Activated CD8-positive, alpha-beta T cell treated with anti-CD3 and anti-CD28 coated beads, Interleukin-2, amount 10 ng/mL, durations not matched to agents 7 days and 5 days (primary cell): ENCODE data around the gene MYH15. TPM values are rescaled to one million over a fixed set of nuclear protein-coding genes. Genes with fewer than 3 reads are reported as not detected.

Source experiments
- ATAC-seq: fragments of 150-1000 bp; cut with Tn5 transposase; one replicate; pipeline ENCODE4 v1.10.0; 2021; ENCODE audit warnings: moderate library complexity
- CTCF ChIA-PET: fragments of 350-600 bp; sonication (Branson Sonifier 250); formaldehyde crosslinking; loops from one replicate; lab custom pipeline; 2021; ENCODE audit warnings: antibody characterized with exemption; lab: Charles Lee
- POLR2A ChIA-PET: fragments of 350-600 bp; sonication (Branson Sonifier 250); formaldehyde crosslinking; loops from one replicate; lab custom pipeline; 2021; ENCODE audit warnings: antibody characterized with exemption; lab: Charles Lee
- DNase-seq: peaks from one replicate; pipeline ENCODE4 v3.0.0-alpha.2; 2020
- H3K27ac Mint-ChIP-seq: one replicate; pipeline ENCODE4 v1.8.0; 2021; ENCODE audit warnings: mild to moderate bottlenecking, mixed read lengths
- H3K27me3 Mint-ChIP-seq: one replicate; pipeline ENCODE4 v1.8.0; 2021; ENCODE audit warnings: low read depth, mixed read lengths
- H3K36me3 Mint-ChIP-seq: one replicate; pipeline ENCODE4 v1.8.0; 2021; ENCODE audit warnings: low read depth, mixed read lengths
- H3K4me1 Mint-ChIP-seq: one replicate; pipeline ENCODE4 v1.8.0; 2021; ENCODE audit warnings: low read depth, mixed read lengths
- H3K4me3 Mint-ChIP-seq: one replicate; pipeline ENCODE4 v1.8.0; 2021; ENCODE audit warnings: mild to moderate bottlenecking, mixed read lengths
- H3K9me3 Mint-ChIP-seq: one replicate; pipeline ENCODE4 v1.8.0; 2022; ENCODE audit warnings: mixed read lengths; ENCODE audit not compliant: insufficient read depth
- total RNA-seq, 2 experiments: library from RNA; stranded (reverse); gene quantifications; one replicate each; pipeline ENCODE4 v1.2.3, GENCODE V29; 2021

MYH15 gene
- total RNA-seq, 2 experiments from 2014 or later: 0.13 to 0.21 TPM

- ATAC-seq (no peak), DNase-seq (no peak)
- no peak overlapping the region for H3K4me3 Mint-ChIP-seq
- ChIA-PET CTCF (interaction anchor here (1.2 kb wide), 1 partner anchor 65 kb away, joined by 5 read pairs; no protein-coding TSS in a partner anchor), POLR2A (no interaction called here)
- H3K27me3 Mint-ChIP-seq: peaks cover 5% of the 10 kb centered on the region
- no peak overlapping the region for H3K27ac Mint-ChIP-seq
- peaks cover 4% of the 10 kb centered on the region for H3K4me1 Mint-ChIP-seq
- no peaks in the 10 kb centered on the region for H3K36me3 Mint-ChIP-seq
- no peaks in the 10 kb centered on the region for H3K9me3 Mint-ChIP-seq
These were observed 98.2 kb downstream of the MYH15 start for GRCh38 chr3:108412121-108412750.

- no peak overlapping the region for H3K27ac Mint-ChIP-seq
- peaks cover 5% of the 10 kb centered on the region for H3K27me3 Mint-ChIP-seq
- peaks cover 14% of the 10 kb centered on the region for H3K4me1 Mint-ChIP-seq
- H3K36me3 Mint-ChIP-seq: no peaks in the 10 kb centered on the region
- ChIA-PET CTCF (interaction anchor here (2.0 kb wide), 1 partner anchor 257 kb away, joined by 9 read pairs; no protein-coding TSS in a partner anchor), POLR2A (no interaction called here)
- no peak overlapping the region for H3K4me3 Mint-ChIP-seq
- H3K9me3 Mint-ChIP-seq: no peaks in the 10 kb centered on the region
- DNase-seq (no peak), ATAC-seq (no peak)
These were observed 99.8 kb downstream of the MYH15 start for GRCh38 chr3:108410531-108410984.

GRCh38 chr3:108409800-108410178 is 100.6 kb downstream of the MYH15 start:
- no peak overlapping the region for H3K27ac Mint-ChIP-seq
- H3K27me3 Mint-ChIP-seq: peaks cover 5% of the 10 kb centered on the region
- ChIA-PET CTCF (interaction anchor here (1.0 to 2.0 kb wide), 5 partner anchors 8 to 482 kb away, joined by 3 to 9 read pairs (median 4); no protein-coding TSS in a partner anchor), POLR2A (no interaction called here)
- H3K4me1 Mint-ChIP-seq: peaks cover 14% of the 10 kb centered on the region
- no peaks in the 10 kb centered on the region for H3K9me3 Mint-ChIP-seq
- DNase-seq (no peak), ATAC-seq (no peak)
- H3K36me3 Mint-ChIP-seq: no peaks in the 10 kb centered on the region
- H3K4me3 Mint-ChIP-seq: no peak overlapping the region

GRCh38 chr3:108408883-108409799 is 101.3 kb downstream of the MYH15 start:
- Mint-ChIP-seq H3K4me3 (no peak overlapping the region), H3K27ac (no peak overlapping the region)
- CTCF ChIA-PET: interaction anchor here (1.0 to 2.0 kb wide), 5 partner anchors 9 to 481 kb away, joined by 3 to 9 read pairs (median 4); no protein-coding TSS in a partner anchor

GRCh38 chr3:108407886-108408285 is 102.5 kb downstream of the MYH15 start:
- no peak overlapping the region for H3K27ac Mint-ChIP-seq
- ChIA-PET POLR2A (no interaction called here), CTCF (interaction anchor here (0.6 to 1.4 kb wide), 9 partner anchors 20 to 334 kb away, joined by 3 read pairs; no protein-coding TSS in a partner anchor)
- ATAC-seq (no peak), DNase-seq (no peak)
- H3K4me1 Mint-ChIP-seq: peaks cover 13% of the 10 kb centered on the region
- H3K9me3 Mint-ChIP-seq: no peaks in the 10 kb centered on the region
- peaks cover under 1% of the 10 kb centered on the region for H3K27me3 Mint-ChIP-seq
- H3K36me3 Mint-ChIP-seq: no peaks in the 10 kb centered on the region
- H3K4me3 Mint-ChIP-seq: no peak overlapping the region

More at GRCh38 chr3:108408883-108409799, 101.3 kb downstream of the MYH15 start:
- Mint-ChIP-seq H3K4me1 (peaks cover 14% of the 10 kb centered on the region), H3K27me3 (peaks cover 5% of the 10 kb centered on the region), H3K36me3 (no peaks in the 10 kb centered on the region), H3K9me3 (no peaks in the 10 kb centered on the region)
- POLR2A ChIA-PET: no interaction called here
- DNase-seq (no peak), ATAC-seq (no peak)

- Mint-ChIP-seq H3K27me3 (no peaks in the 10 kb centered on the region), H3K27ac (no peak overlapping the region), H3K4me3 (no peak overlapping the region), H3K4me1 (peaks cover 12% of the 10 kb centered on the region), H3K9me3 (no peaks in the 10 kb centered on the region), H3K36me3 (no peaks in the 10 kb centered on the region)
- ChIA-PET CTCF (interaction anchor here (1.0 to 2.0 kb wide), 7 partner anchors 19 to 729 kb away, joined by 3 to 6 read pairs (median 3); no protein-coding TSS in a partner anchor), POLR2A (no interaction called here)
- ATAC-seq (peak; percentile 85), DNase-seq (peak; percentile 49)
These were observed 103.7 kb downstream of the MYH15 start for GRCh38 chr3:108406661-108407206.

GRCh38 chr3:108406063-108406660 is 104.2 kb downstream of the MYH15 start:
- Mint-ChIP-seq H3K36me3 (no peaks in the 10 kb centered on the region), H3K27me3 (no peaks in the 10 kb centered on the region), H3K9me3 (no peaks in the 10 kb centered on the region), H3K4me1 (peaks cover 12% of the 10 kb centered on the region), H3K27ac (no peak overlapping the region), H3K4me3 (no peak overlapping the region)
- ChIA-PET CTCF (interaction anchor here (1.1 to 2.5 kb wide), 7 partner anchors 18 to 728 kb away, joined by 3 to 23 read pairs (median 4); partner anchors contain the start of gene IFT57), POLR2A (no interaction called here)
- DNase-seq: no peak
- ATAC-seq: no peak

GRCh38 chr3:108404368-108404767 is 106.0 kb downstream of the MYH15 start:
- ChIA-PET POLR2A (interaction anchor here (1.0 kb wide), 1 partner anchor 162 kb away, joined by 3 read pairs; no protein-coding TSS in a partner anchor), CTCF (interaction anchor here (0.9 to 2.5 kb wide), 5 partner anchors 12 to 476 kb away, joined by 3 to 23 read pairs (median 5); partner anchors contain the start of gene IFT57)
- Mint-ChIP-seq H3K27me3 (no peaks in the 10 kb centered on the region), H3K4me3 (no peak overlapping the region), H3K4me1 (peaks cover 12% of the 10 kb centered on the region), H3K27ac (no peak overlapping the region), H3K36me3 (no peaks in the 10 kb centered on the region), H3K9me3 (no peaks in the 10 kb centered on the region)
- ATAC-seq: no peak
- DNase-seq: no peak

GRCh38 chr3:108403686-108404345 is 106.6 kb downstream of the MYH15 start:
- Mint-ChIP-seq H3K27ac (no peak overlapping the region), H3K4me3 (no peak overlapping the region), H3K9me3 (no peaks in the 10 kb centered on the region), H3K4me1 (peaks cover 12% of the 10 kb centered on the region), H3K36me3 (no peaks in the 10 kb centered on the region), H3K27me3 (no peaks in the 10 kb centered on the region)
- DNase-seq (no peak), ATAC-seq (no peak)
- ChIA-PET POLR2A (no interaction called here), CTCF (interaction anchor here (0.9 to 2.5 kb wide), 4 partner anchors 11 to 250 kb away, joined by 3 to 23 read pairs (median 6); partner anchors contain the start of gene IFT57)

GRCh38 chr3:108403198-108403597 is 107.2 kb downstream of the MYH15 start:
- H3K4me1 Mint-ChIP-seq: peaks cover 12% of the 10 kb centered on the region
- no peaks in the 10 kb centered on the region for H3K9me3 Mint-ChIP-seq
- no peak overlapping the region for H3K4me3 Mint-ChIP-seq
- no peak overlapping the region for H3K27ac Mint-ChIP-seq
- H3K36me3 Mint-ChIP-seq: no peaks in the 10 kb centered on the region
- CTCF ChIA-PET: no interaction called here
- no peaks in the 10 kb centered on the region for H3K27me3 Mint-ChIP-seq
- ATAC-seq (no peak), DNase-seq (no peak)
- POLR2A ChIA-PET: no interaction called here
